Stimulated activated CD4-positive, alpha-beta T cell treated with anti-CD3 and anti-CD28 coated beads, Interleukin-12 subunit alpha, Interleukin-12 subunit beta, amount 100 ng/mL, for 24 hours (primary cell): ENCODE results near the gene ZNF91.
A peak's percentile ranks its signal among the peaks of the same experiment; 100 is the strongest.
"Not testable (repeated sequence)": the region's sequence is repeated elsewhere in the genome, so short reads cannot be mapped to it uniquely, and the experiment has no call there.

Experiments
- DNase-seq, 2 experiments: peaks; one replicate each; pipeline ENCODE4 v3.0.0-alpha.2; 2020; ENCODE audit warnings: low read depth in 2 of 2

The ZNF91 gene

GRCh38 chr19:23395722-23396117 is 449 bp upstream of the ZNF91 start:
- DNase-seq: not testable (repeated sequence)

GRCh38 chr19:23394511-23394910 is 760 bp downstream of the ZNF91 start:
- DNase-seq: peak in 1 of 2 experiments; percentile 17

- DNase-seq: no peak
Observed at GRCh38 chr19:23393121-23393520, 2.1 kb downstream of the ZNF91 start.

DNA sequence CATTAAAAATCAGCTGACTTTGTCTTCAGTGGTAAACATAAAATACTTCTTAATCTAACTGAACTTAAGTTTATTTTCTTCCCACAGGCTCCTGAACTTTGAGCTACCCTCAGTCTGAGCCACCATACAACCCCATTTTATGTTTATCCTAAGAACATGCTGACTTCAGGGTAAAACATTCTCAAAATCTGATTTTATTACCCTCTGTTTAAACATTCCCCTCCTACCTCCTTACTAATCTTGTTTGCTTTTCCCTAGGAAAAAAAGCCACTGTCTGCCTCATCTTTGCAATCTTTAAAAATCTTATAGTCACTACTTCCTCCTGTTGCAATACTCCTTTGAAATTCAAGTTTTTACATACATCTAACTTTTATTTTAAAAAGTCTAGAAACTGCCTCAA is 4.0 kb downstream of the ZNF91 start:
- DNase-seq: no peak

- no peak for DNase-seq
Observed at GRCh38 chr19:23385404-23385803, 9.9 kb downstream of the ZNF91 start.

DNA sequence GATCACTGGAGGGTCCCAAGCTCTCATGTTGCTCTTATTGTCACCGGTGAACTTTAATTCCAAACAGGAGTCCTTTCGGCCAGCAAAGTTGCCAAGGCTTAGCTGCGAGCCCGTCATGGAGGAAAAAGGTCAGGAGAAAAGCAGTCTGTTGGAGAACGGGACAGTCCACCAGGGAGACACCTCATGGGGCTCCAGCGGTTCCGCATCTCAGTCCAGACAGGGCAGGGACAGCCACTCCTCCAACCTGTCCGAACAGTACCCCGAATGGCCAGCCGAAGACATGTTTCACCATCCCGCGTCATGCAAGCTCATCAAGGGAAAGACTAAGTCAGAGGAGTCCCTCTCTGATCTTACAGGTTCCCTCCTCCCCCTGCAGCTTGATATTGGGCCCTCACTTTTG is 10.4 kb downstream of the ZNF91 start:
- DNase-seq: no peak

- DNase-seq: no peak
Observed at GRCh38 chr19:23384166-23384565, 11.1 kb downstream of the ZNF91 start.

- DNase-seq: no peak
Observed at GRCh38 chr19:23382955-23383354, 12.3 kb downstream of the ZNF91 start.

GRCh38 chr19:23381114-23381513 is 14.2 kb downstream of the ZNF91 start:
- DNase-seq: no peak

DNA sequence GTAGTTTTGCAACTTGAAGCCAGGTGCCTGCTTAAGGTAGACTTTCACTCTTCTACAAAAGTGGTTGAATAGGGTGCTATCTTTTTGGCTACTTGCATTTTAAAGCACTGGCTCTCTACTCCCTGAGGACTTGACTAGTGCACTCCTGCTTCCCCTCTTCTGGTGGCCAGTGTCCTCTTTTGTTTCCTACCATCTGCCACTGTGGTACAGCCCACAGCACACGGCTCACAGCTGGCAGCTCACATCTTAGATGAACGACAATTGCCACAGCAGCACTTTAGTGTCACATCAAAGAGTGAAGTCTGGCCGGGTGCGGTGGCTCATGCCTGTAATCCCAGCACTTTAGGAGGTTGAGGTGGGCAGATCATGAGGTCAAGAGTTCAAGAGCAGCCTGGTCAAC is 15.6 kb downstream of the ZNF91 start:
- not testable (repeated sequence) for DNase-seq

DNA sequence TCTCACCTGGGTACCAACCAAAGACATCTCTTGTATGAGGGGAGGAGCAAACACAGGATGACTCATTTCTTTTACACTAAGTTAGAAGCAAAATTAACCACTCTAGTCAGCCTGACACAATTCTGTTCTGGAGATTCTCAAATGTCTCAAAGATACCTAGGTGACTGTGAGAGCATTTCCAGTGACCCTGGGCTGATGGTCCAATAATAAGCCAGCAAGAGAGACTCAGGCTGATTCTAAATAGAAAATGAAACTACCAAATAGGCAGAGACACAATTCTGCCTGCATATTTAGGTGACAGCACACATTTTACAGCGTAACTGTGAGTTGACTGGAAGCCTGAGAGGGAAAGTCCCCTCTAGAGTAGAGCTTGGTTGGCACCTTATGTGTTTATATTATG is 16.3 kb downstream of the ZNF91 start:
- DNase-seq: no peak

- DNase-seq: no peak
Observed at GRCh38 chr19:23377276-23377675, 18.0 kb downstream of the ZNF91 start.

DNA sequence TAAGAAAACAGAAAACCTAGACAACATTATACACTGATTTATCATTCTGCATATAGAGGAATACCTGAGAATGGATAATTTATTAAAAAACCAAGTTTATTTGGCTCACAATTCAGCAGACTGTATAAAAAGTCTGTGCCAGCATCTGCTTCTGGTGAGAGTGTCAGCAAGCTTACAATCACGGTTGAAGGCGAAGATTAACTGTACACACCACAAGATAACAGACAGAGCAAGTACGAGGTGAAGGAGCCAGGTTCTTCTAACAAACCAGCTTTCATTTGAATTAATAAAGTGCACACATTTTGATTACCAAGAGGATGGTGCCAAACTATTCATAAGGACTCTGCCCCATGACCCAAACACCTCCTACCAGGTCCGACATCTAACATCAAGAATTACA is 28.8 kb downstream of the ZNF91 start:
- no peak for DNase-seq

DNA sequence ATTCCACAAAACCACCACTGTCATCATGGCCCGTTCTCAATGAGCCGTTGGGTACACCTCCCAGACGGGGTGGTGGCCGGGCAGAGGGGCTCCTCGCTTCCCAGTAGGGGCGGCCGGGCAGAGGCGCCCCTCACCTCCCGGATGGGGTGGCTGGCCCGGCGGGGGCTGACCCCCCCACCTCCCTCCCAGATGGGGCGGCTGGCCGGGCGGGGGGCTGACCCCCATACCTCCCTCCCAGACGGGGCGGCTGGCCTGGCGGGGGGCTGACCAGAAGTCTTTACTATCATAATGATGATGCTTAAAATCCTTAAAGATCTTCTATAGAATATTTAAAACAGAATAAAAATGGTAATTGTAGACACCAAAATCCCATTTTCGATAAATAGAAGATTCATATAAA is 29.2 kb downstream of the ZNF91 start:
- DNase-seq: not testable (repeated sequence)

GRCh38 chr19:23365222-23365621 is 30.0 kb downstream of the ZNF91 start:
- no peak for DNase-seq

GRCh38 chr19:23361843-23362242 is 33.4 kb downstream of the ZNF91 start:
- not testable (repeated sequence) for DNase-seq

- no peak for DNase-seq
Observed at GRCh38 chr19:23351806-23352205, 43.5 kb downstream of the ZNF91 start.

DNA sequence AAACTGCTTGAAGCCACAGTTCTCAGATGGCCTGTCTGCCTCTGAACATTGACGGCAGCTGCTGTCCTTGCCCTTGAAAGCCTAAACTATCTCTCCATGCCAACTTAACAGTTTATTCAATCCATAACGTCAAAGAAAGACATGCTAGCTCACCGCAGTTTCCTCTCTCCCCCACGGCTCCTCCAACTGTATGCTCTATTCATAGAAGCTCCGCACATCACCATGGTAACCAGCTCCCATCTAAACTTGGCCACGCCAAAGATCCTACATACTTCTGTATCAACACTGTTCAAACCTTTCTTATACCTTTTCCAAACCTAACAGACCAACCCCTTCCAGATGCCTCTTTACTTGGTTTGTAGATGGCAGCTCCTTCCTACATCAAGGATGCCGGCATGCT is 48.6 kb downstream of the ZNF91 start:
- DNase-seq: no peak

- DNase-seq: no peak
Observed at GRCh38 chr19:23345838-23346237, 49.4 kb downstream of the ZNF91 start.

DNA sequence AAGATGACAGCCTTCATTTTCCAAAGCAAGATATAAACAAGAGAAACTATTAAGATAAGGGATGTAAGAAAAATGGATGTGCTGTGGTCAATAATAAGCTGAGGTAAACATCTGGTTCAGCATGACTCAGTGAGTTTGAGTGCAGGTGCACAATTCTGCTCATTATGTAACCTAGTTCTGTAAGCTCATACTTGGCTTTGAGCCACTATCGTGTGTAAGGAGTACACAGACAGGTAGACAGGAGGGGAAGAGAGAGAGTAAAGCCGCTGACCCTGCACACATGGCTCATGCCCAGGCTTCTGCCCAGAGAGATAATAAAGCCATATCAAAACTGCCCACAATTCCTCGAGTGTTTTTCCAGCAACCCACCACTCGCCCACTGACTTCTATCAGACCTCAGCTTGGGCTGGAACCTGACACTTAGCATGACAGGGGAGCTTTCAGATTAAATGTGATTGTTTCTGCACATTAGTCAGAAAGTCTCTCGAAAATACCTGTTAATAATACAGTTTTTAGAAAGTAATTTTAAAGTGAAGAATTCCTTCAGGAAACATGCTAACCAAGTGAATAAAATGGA is 51.7 kb downstream of the ZNF91 start:
- no peak for DNase-seq

GRCh38 chr19:23328211-23328610 is 67.1 kb downstream of the ZNF91 start:
- no peak for DNase-seq

DNA sequence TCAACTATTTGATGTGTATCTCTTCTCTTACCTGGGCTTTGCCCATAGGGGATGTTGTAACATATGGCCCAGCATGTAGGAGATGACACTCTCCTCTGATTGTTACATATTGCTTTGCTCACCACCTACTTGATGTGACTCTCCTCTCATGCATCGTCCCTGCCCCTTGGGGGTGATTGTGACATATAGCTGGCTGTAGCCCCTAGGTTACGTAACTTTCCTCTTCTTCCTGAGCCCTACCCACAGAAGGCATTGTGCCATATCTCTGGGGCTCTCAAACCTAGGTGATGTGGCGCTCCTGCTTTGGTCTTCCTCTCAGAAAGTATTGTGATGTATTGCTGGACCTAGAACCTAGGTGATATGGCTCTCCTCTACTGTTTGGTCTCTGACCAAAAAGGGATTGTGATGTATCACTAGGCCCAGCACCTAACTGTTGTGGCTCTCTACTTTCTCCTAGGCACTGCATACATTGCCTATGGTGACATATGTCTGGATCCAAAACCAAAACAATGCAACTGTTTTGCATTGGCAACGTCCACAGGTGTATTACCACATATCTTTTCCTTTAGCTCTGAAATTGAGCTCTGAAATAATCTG is 73.2 kb downstream of the ZNF91 start:
- DNase-seq: no peak

DNA sequence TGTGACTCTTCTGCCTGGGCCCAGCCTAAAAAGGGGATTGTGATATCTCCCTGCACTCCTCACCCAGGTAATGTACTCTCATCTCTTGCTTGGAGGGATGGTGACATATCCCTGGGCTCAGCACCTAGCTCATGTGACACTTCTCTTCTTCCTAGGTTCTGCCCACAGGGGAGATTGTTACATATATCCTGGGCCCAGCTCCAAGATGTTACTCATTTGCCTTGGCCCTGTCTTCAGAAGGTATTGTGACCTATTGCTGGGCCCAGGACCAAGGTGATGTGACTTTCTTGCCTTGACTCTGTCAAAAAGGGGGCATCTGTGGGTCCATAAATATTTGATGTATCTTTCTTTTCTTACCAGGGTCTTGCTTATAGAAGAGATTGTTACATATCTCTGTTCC is 73.9 kb downstream of the ZNF91 start:
- not testable (repeated sequence) for DNase-seq

DNA sequence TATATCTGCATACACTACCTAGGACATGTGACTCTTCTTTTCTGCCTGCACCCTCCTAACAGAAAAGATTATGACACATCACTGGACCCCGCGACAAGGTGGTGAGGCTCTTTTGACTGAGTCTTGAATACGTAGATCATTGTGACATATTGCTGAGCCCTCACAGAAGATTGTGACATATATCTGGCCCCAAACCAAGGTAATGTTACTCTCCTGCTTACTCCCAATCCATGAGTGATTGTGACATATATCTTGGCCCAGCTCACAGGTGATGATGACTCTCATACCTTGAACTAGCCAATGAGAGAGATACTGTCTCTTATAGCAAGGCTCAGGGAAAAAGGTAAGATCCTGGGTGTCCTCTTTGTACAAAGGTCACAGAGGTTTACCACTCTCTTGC is 75.7 kb downstream of the ZNF91 start:
- DNase-seq: not testable (repeated sequence)
